ENCODE data around the gene ARMC7.

- TF ChIP-seq CTCF (IDR thresholded peaks at IDR 0.05) (no peak), POLR2A (IDR thresholded peaks at IDR 0.05) (no peak), POLR2AphosphoS5 (IDR thresholded peaks at IDR 0.05) (no peak)
Measured at GRCh38 chr17:75075597-75076336, 34.0 kb upstream of the ARMC7 start.

Data from breast epithelium (tissue), 3 donors.